ENCODE data around the gene GAS7. TPM values are rescaled to one million over a fixed set of nuclear protein-coding genes. Genes with fewer than 3 reads are reported as not detected.

GAS7 gene
- total and polyA plus RNA-seq, 2 donors (not counting 1 experiment from before 2014, with no cell fraction given), result 3.4 to 13.6 TPM

- no peak overlapping the region for H3K27ac ChIP-seq (ENCODE audit: low read length in 2 of 2)
- intact Hi-C loops (cut with micrococcal nuclease), result no loop called here
- H3K4me2 ChIP-seq (replicated peaks; ENCODE audit: low read depth, low read length, poor library complexity, severe bottlenecking), result no peak overlapping the region
These were observed 29.1 kb downstream of the GAS7 start for GRCh38 chr17:10169290-10169689.

More at GRCh38 chr17:10169290-10169689, 29.1 kb downstream of the GAS7 start:
- POLR2A ChIA-PET, result interaction anchor here (0.6 kb wide), 1 partner anchor 26 kb away, joined by 4 read pairs; no protein-coding TSS in a partner anchor
- no peak overlapping the region for H3K4me3 ChIP-seq (ENCODE audit: control extremely low read depth in 1 of 5, extremely low read depth in 1 of 5, insufficient read depth in 1 of 5, low read depth in 2 of 5, low read length in 4 of 5)
- DNase-seq (no peak), ATAC-seq (ENCODE audit: low read depth) (no peak)
- Mint-ChIP-seq H3K4me1 (peaks cover 40% of the 10 kb centered on the region), H3K4me3 (no peak overlapping the region), H3K27me3 (no peaks in the 10 kb centered on the region), H3K9me3 (ENCODE audit: insufficient read depth) (no peaks in the 10 kb centered on the region), H3K27ac (peak overlapping the region; percentile 4)
- H3K4me1 ChIP-seq (ENCODE audit: control insufficient read depth in 2 of 2, insufficient read depth in 2 of 2, low read length in 2 of 2), result peaks cover 29 to 37% of the 10 kb centered on the region in 2 donors
- no peaks in the 10 kb centered on the region for H3K36me3 ChIP-seq (replicated peaks in 1 of 2; ENCODE audit: control extremely low read depth in 1 of 2, control insufficient read depth in 1 of 2, extremely low read depth in 1 of 2, insufficient read depth in 2 of 2, low read length in 1 of 2)
- no peaks in the 10 kb centered on the region for H3K79me2 ChIP-seq (ENCODE audit: control insufficient read depth, insufficient read depth, low read length)
- H3K9me3 ChIP-seq (ENCODE audit: control extremely low read depth in 1 of 3, control insufficient read depth in 2 of 3, insufficient read depth in 1 of 3, low read length in 2 of 3), result peaks cover 0 to 2% (median 0%) of the 10 kb centered on the region in 3 donors
- H2AFZ ChIP-seq (ENCODE audit: insufficient read depth, low read depth, low read length, poor library complexity, severe bottlenecking), result no peak overlapping the region
- TF ChIP-seq CTCF (IDR thresholded peaks at IDR 0.05) (no peak), EZH2 (IDR thresholded peaks at IDR 0.05; ENCODE audit: borderline replicate concordance, insufficient read depth, low read depth, low read length, poor library complexity, severe bottlenecking) (no peak)
- CTCF ChIA-PET, result no interaction called here
- H4K20me1 ChIP-seq (ENCODE audit: control insufficient read depth, insufficient read depth, low read length, poor library complexity, severe bottlenecking), result no peaks in the 10 kb centered on the region
- WGBS (ENCODE audit: insufficient coverage), result 95% methylated on average over 4 of the region's 4 CpGs
- no peaks in the 10 kb centered on the region for H3K27me3 ChIP-seq (replicated peaks in 1 of 4; ENCODE audit: control extremely low read depth in 1 of 4, control insufficient read depth in 3 of 4, insufficient read depth in 4 of 4, low read length in 3 of 4)
- H3K9ac ChIP-seq (ENCODE audit: low read length), result no peak overlapping the region

All from B cell (primary cell).